ENCODE results near the gene HECTD4.
A peak's percentile ranks its signal among the peaks of the same experiment; 100 is the strongest.
"Not testable (repeated sequence)": the region's sequence is repeated elsewhere in the genome, so short reads cannot be mapped to it uniquely, and the experiment has no call there.

The HECTD4 gene

DNA sequence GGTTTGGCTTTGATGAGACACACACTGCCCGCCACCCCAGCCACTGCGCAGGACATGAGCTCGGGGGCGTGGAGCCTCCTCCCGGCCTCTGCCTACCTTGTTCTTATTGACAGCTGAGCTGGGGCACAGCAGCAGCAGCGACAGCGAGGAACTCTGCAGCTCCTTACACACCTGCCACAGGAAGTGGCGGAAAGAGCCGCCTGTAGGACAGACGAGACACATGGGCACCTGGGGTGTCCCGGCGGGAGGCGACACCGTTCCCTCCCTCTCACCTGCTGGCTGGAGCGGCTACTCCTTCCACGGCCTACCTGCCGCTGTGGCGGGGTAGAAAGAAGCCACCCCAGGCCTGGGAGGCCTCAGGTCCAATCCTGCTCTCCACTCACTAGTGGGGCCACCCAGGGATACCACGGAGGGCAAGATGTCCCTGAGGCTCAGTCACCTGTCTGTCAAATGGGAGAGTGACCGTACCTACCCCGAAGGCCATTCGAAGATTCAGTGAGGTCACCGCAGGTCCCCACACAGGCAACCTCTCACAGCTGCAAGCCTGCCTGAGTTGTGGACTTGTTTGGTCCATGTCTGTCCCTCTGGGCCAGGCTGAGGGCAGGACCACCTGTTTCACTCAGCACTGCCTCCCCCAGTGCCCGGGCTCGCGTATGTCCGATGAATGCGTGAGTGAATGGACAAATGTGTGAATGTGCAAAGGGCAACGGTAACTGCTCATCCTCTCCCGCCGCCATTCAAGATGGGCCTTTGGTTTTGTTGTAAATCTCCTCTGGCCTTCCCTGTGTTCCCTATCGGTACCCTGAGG is 214.3 kb downstream of the HECTD4 start:
- ATAC-seq: no peak
- Mint-ChIP-seq H3K4me1 (peaks cover 9% of the 10 kb centered on the region), H3K9me3 (no peaks in the 10 kb centered on the region), H3K27ac (peak overlapping the region; percentile 34), H3K4me3 (no peak overlapping the region), H3K36me3 (peaks cover 18% of the 10 kb centered on the region)
- no peak for DNase-seq (ENCODE audit: low spot score in 2 of 2)

- ATAC-seq (no peak), DNase-seq (ENCODE audit: low spot score in 2 of 2) (no peak)
- H3K27ac Mint-ChIP-seq: peak overlapping the region; percentile 34
- H3K4me3 Mint-ChIP-seq: no peak overlapping the region
- H3K36me3 Mint-ChIP-seq: peaks cover 26% of the 10 kb centered on the region
- no peaks in the 10 kb centered on the region for H3K9me3 Mint-ChIP-seq
- peaks cover 9% of the 10 kb centered on the region for H3K4me1 Mint-ChIP-seq
These were observed 215.2 kb downstream of the HECTD4 start for GRCh38 chr12:112167031-112167461.

DNA sequence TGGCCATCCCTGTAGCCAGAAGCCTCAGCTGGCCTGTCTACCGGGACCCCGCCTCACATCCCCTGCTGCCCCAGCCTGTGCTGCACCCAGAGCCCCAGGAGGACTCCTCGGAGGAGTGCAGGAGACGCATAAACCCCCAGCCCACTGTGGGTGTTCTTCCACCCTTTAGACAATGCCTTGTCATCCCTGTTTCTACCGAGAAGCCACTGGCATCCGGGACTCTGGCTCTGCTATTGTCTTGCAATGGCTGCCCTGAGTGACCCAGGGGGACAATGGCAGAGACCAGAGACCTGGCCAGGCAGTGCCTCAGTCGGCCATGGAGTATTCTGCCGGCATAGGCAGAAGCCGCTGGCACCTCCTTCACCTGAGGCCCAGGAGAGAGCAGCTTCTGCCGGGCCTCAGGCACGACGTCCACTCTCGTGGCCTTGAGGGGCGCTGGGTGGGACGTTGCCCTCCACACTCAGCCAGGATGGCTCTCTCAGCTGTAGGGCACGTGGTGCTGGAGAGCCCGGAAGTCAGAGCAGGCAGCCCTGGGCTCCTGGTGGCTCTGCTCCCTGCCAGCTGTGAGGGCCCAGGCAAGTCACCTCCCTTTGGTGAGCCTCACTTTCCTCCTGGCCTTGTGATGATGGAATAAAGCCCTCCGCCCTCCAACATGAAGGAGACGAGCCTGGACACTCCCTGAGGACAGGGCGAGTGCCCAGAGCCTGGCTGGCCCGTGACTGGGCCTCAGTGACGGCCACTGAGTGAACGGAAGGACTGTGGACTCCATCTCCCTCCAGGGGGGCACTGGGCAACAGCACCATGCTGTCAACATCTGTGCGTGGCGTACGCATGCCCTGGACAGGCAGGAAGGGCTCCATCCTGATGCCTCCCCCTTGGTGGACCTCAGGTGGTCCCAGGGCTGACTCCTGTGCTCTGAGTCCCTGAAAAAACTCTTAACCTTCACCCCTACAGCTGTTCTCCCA is 215.9 kb downstream of the HECTD4 start:
- H3K27ac Mint-ChIP-seq: peak overlapping the region; percentile 60
- H3K4me1 Mint-ChIP-seq: peaks cover 9% of the 10 kb centered on the region
- no peaks in the 10 kb centered on the region for H3K9me3 Mint-ChIP-seq
- DNase-seq (ENCODE audit: low spot score in 2 of 2) (no peak), ATAC-seq (no peak)
- H3K36me3 Mint-ChIP-seq: peaks cover 27% of the 10 kb centered on the region
- no peak overlapping the region for H3K4me3 Mint-ChIP-seq

- H3K9me3 Mint-ChIP-seq: no peaks in the 10 kb centered on the region
- DNase-seq (ENCODE audit: low spot score in 2 of 2): no peak
- peaks cover 27% of the 10 kb centered on the region for H3K36me3 Mint-ChIP-seq
- peak overlapping the region; percentile 60 for H3K27ac Mint-ChIP-seq
- no peak for ATAC-seq
- no peak overlapping the region for H3K4me3 Mint-ChIP-seq
- peaks cover 9% of the 10 kb centered on the region for H3K4me1 Mint-ChIP-seq
These were observed 216.6 kb downstream of the HECTD4 start for GRCh38 chr12:112165624-112166023.

GRCh38 chr12:112164011-112164660 is 218.1 kb downstream of the HECTD4 start:
- H3K36me3 Mint-ChIP-seq: peaks cover 31% of the 10 kb centered on the region
- peak overlapping the region; percentile 37 for H3K27ac Mint-ChIP-seq
- ATAC-seq (no peak), DNase-seq (ENCODE audit: low spot score in 2 of 2) (no peak)
- H3K9me3 Mint-ChIP-seq: no peaks in the 10 kb centered on the region
- no peak overlapping the region for H3K4me3 Mint-ChIP-seq
- H3K4me1 Mint-ChIP-seq: peaks cover 8% of the 10 kb centered on the region

DNA sequence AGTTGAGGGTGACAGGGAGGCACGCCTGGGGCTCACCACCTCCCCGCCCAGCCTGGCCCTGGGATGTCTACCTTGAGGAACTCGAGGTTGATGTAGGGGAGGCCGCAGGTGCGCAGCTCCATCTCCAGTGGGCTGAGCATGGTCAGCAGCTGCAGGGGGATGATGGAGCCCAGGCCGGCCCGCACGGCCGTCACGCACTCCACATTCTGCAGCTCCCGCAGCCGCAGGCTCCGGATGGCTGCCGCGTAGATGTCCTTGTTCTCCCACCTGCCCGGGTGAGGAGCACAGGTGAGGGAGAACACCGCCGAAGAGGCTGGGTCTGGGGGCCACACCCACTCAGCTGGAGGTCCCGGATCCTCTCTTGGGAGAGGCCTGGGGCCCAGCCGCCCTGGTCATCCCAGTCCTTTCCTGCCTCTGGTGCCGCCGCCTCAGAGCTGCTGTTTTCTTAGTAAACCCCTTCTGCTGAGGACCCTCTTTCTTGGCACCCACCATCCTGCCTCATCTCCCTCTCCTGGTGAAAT is 218.7 kb downstream of the HECTD4 start:
- Mint-ChIP-seq H3K4me1 (peaks cover 14% of the 10 kb centered on the region), H3K36me3 (peaks cover 38% of the 10 kb centered on the region), H3K9me3 (no peaks in the 10 kb centered on the region), H3K4me3 (no peak overlapping the region), H3K27ac (peak overlapping the region; percentile 37)
- no peak for DNase-seq (ENCODE audit: low spot score in 2 of 2)
- no peak for ATAC-seq

DNA sequence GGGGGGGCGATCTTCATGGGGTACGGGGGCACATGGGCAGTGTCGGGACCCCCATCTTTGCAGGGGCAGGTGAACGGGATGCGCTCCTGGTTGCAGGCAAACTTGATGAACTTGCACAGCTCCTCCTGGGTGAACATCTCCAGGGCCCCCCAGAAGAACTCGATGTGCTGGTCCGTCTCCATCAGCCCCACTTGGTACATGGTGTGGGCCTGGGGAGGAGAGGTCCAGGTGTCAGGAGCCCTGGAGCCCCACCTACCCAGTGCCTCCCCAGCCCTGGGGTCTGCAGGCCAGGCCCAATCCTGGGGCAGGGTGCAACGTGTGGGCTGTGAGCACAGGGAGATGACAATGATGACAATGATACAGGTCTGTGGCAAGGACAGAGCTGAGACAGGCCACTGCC is 219.2 kb downstream of the HECTD4 start:
- H3K27ac Mint-ChIP-seq: no peak overlapping the region
- no peak overlapping the region for H3K4me3 Mint-ChIP-seq
- H3K36me3 Mint-ChIP-seq: peaks cover 40% of the 10 kb centered on the region
- peaks cover 3% of the 10 kb centered on the region for H3K9me3 Mint-ChIP-seq
- H3K4me1 Mint-ChIP-seq: peaks cover 18% of the 10 kb centered on the region
- no peak for ATAC-seq
- no peak for DNase-seq (ENCODE audit: low spot score in 2 of 2)

DNA sequence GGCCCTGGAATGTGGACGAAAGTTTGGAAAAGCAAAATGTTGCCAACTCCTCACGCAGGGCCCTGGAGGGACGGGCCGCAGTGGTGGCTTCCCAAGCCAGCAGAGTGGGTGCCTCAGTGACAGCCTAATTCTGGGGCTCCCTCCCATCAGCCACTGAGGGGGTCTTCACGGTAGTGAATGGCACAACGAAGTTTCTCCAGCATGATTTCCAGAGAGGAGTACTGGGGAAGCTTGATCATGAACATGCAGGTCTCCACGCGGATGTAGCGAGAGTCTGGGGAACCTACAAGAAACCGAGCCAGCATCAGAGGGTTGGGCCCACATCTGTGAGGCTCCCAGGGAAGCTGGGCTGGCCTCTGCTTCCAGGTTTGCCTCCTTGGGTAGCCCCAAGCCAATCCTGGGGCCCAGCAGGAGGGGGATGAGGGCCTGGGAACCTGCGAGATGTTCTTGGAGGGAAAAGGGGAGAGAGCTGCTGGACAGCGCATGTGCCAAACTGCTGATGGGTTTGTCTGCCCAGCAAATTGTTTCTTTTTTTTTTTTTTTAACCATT is 219.9 kb downstream of the HECTD4 start:
- H3K9me3 Mint-ChIP-seq: peaks cover 9% of the 10 kb centered on the region
- ATAC-seq: no peak
- peaks cover 24% of the 10 kb centered on the region for H3K4me1 Mint-ChIP-seq
- H3K27ac Mint-ChIP-seq: no peak overlapping the region
- no peak for DNase-seq (ENCODE audit: low spot score in 2 of 2)
- H3K36me3 Mint-ChIP-seq: peaks cover 46% of the 10 kb centered on the region
- H3K4me3 Mint-ChIP-seq: no peak overlapping the region

GRCh38 chr12:112161711-112162110 is 220.5 kb downstream of the HECTD4 start:
- peaks cover 43% of the 10 kb centered on the region for H3K36me3 Mint-ChIP-seq
- H3K27ac Mint-ChIP-seq: peak overlapping the region; percentile 67
- peaks cover 12% of the 10 kb centered on the region for H3K9me3 Mint-ChIP-seq
- peaks cover 24% of the 10 kb centered on the region for H3K4me1 Mint-ChIP-seq
- no peak for ATAC-seq
- H3K4me3 Mint-ChIP-seq: no peak overlapping the region
- DNase-seq (ENCODE audit: low spot score in 2 of 2): no peak

GRCh38 chr12:112160611-112161010 is 221.6 kb downstream of the HECTD4 start:
- peaks cover 19% of the 10 kb centered on the region for H3K9me3 Mint-ChIP-seq
- no peak overlapping the region for H3K4me3 Mint-ChIP-seq
- H3K36me3 Mint-ChIP-seq: peaks cover 51% of the 10 kb centered on the region
- no peak for ATAC-seq
- no peak overlapping the region for H3K27ac Mint-ChIP-seq
- DNase-seq (ENCODE audit: low spot score in 2 of 2): no peak
- H3K4me1 Mint-ChIP-seq: peaks cover 31% of the 10 kb centered on the region

DNA sequence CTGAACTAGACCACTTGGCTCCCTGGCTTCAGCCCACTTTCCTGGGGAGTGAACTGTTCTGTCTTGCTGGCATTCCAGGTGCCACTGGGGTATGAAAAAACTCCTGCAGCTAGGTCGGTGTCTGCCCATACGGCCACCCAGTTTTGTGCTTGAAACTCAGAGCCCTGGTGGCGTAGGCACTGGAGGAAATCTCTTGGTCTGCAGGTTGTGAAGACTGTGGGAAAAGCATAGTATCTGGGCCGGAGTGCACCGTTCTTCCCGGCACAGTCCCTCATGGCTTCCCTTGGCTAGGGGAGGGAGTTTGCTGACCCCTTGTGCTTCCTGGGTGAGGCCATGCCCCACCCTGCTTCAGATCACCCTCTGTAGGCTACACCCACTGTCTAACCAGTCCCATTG is 223.1 kb downstream of the HECTD4 start:
- peaks cover 63% of the 10 kb centered on the region for H3K36me3 Mint-ChIP-seq
- no peak overlapping the region for H3K4me3 Mint-ChIP-seq
- ATAC-seq (no peak), DNase-seq (ENCODE audit: low spot score in 2 of 2) (no peak)
- peak overlapping the region; percentile 80 for H3K27ac Mint-ChIP-seq
- H3K9me3 Mint-ChIP-seq: peaks cover 22% of the 10 kb centered on the region
- H3K4me1 Mint-ChIP-seq: peaks cover 31% of the 10 kb centered on the region

GRCh38 chr12:112158461-112159145 is 223.6 kb downstream of the HECTD4 start:
- peaks cover 69% of the 10 kb centered on the region for H3K36me3 Mint-ChIP-seq
- not testable (repeated sequence) for ATAC-seq; H3K4me3 Mint-ChIP-seq; DNase-seq (ENCODE audit: low spot score in 2 of 2)
- peak overlapping the region; percentile 80 for H3K27ac Mint-ChIP-seq
- H3K4me1 Mint-ChIP-seq: peaks cover 31% of the 10 kb centered on the region
- peaks cover 22% of the 10 kb centered on the region for H3K9me3 Mint-ChIP-seq

GRCh38 chr12:112153893-112154219 is 228.4 kb downstream of the HECTD4 start:
- no peak for DNase-seq (ENCODE audit: low spot score in 2 of 2)
- no peak overlapping the region for H3K27ac Mint-ChIP-seq
- ATAC-seq: no peak
- no peak overlapping the region for H3K4me3 Mint-ChIP-seq
- peaks cover 87% of the 10 kb centered on the region for H3K36me3 Mint-ChIP-seq
- peaks cover 22% of the 10 kb centered on the region for H3K9me3 Mint-ChIP-seq
- peaks cover 28% of the 10 kb centered on the region for H3K4me1 Mint-ChIP-seq

DNA sequence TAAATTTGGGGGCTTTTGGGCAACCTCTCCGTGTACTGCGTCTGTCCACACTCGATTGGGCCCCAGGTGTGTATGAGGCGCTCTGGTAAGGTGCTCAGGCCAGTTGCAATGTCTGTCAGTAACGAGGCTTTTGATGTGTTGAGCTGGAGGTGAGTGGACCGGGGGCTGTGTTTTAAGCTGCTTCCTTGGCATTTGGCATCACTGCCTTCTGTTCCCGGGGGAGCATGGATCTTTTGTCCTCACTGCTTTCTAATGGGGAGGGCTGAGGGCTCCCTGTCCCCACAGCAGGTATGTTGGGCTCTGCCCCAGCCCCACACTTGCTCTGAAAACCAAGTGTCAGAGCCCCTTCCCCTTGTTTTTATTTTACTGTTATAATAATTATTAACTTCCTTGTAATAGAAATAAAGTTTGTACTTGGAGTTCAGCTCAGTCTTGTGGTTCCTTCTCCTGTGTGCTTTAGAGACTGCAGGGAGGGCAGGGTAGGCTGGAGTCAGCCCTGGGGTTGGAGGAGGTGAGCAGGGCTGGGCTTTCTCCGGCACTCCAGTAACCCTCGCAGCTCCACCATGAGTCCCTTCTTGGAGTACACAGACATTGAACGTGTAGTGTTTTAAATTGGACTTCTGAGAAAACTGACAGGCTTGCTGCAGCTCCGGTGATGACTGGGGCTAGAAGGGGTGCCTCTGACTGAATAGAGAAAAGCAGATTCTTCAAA is 228.9 kb downstream of the HECTD4 start:
- DNase-seq (ENCODE audit: low spot score in 2 of 2): no peak
- Mint-ChIP-seq H3K27ac (peak overlapping the region; percentile 87), H3K4me3 (no peak overlapping the region), H3K9me3 (peaks cover 21% of the 10 kb centered on the region), H3K36me3 (peaks cover 87% of the 10 kb centered on the region), H3K4me1 (peaks cover 23% of the 10 kb centered on the region)
- ATAC-seq: no peak

Measured in stimulated activated effector memory CD8-positive, alpha-beta T cell treated with anti-CD3 and anti-CD28 coated beads, Interleukin-12 subunit alpha, Interleukin-12 subunit beta, amount 100 ng/mL, for 72 hours (primary cell).